ENCODE measurements around the gene ASTN2.
"Not testable (repeated sequence)": the region's sequence is repeated elsewhere in the genome, so short reads cannot be mapped to it uniquely, and the experiment has no call there.

ASTN2 gene

DNA sequence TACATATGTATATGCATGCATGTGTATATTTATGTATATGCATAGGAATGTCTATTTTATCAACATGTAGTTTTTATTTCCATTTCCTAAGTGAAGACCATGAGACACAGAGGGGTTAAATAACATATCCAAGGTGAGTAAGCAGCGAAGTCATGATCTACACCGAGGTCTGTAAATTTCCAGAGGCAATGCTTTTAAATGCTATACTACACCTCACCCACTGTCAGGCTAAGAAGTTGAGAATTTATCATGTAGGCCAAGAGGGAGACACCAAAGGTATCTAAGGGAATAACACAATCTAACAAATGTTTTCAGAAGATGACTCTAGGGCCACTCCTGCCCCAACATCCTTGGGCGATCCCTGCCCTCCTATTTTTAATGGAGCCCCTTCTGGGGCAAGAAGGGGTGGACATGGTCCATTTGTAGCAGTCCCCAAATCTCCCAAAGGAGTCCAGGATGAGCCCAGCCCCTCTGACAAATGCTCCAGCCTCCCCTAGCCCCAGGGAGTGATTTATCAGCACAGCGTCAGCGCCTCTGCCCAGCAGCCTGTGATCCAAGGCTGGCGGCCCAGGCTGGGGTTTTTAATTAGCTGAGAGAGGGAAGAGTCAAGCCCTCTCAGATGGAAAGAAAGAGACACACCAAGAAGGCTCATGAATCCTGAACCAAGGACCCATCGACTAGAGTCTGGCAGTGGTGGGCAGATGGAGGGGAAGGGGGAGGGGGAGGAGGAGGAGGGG is 339.9 kb downstream of the ASTN2 start:
- H3K4me3 ChIP-seq (ENCODE audit: low read depth, low read length): no peak overlapping the region
- TF ChIP-seq, protein P1, sequence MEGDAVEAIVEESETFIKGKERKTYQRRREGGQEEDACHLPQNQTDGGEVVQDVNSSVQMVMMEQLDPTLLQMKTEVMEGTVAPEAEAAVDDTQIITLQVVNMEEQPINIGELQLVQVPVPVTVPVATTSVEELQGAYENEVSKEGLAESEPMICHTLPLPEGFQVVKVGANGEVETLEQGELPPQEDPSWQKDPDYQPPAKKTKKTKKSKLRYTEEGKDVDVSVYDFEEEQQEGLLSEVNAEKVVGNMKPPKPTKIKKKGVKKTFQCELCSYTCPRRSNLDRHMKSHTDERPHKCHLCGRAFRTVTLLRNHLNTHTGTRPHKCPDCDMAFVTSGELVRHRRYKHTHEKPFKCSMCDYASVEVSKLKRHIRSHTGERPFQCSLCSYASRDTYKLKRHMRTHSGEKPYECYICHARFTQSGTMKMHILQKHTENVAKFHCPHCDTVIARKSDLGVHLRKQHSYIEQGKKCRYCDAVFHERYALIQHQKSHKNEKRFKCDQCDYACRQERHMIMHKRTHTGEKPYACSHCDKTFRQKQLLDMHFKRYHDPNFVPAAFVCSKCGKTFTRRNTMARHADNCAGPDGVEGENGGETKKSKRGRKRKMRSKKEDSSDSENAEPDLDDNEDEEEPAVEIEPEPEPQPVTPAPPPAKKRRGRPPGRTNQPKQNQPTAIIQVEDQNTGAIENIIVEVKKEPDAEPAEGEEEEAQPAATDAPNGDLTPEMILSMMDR (IDR thresholded peaks at IDR 0.05; ENCODE audit: low read depth, low read length): no peak

DNA sequence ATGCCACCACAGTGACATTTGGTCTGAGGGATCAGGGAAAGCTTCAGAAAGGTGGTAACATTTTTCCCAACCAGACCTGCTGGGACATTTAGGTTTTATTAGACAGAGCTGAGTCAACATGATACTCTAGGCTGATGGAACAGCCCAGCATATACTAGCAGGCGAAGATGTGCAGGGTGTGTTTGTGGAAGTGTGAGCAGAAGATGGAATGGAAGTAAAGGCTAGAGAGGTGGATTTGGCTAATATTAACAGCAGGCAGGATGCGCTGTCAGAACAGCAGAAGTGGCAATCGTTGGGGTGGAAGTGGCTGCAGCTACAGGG is 340.6 kb downstream of the ASTN2 start:
- TF ChIP-seq, protein P1 (IDR thresholded peaks at IDR 0.05; ENCODE audit: low read depth, low read length): no peak
- H3K4me3 ChIP-seq (ENCODE audit: low read depth, low read length): no peak overlapping the region

DNA sequence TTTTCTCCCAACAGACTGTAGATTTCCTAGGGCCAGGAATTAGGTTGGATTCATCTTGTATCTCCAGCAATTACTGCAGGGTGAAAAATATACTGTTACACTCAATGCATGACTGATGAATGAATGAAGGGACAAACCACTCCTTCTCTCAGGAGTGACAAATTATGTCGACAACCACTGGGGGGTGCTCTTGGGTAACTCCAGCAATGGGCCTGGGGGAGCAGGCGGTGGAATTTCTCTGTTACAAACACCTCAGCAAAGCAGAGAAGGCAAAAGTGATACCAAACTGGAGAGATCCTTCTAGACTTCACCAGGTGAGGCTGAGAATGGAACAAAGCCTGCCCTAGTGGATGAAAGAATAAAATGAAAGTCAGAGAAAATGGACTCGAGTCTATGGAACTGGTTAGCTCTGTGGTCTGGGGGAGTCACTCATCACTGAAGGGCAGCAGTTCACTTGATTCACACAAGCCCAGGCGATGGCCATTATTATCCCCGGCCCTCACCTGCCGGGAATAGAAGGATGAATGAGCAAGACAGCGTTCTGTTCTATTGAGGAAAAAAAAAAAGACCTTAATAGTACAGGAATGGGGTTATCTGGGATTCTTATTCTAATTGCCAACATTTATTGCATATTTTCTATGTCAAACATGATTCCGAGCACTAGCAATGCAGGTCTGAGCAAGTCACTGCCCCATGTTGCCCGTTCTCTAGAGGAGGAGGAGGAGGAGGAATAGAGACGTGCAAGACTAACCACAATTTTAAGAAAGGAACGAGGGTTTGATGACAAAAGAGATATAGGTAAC is 341.1 kb downstream of the ASTN2 start:
- TF ChIP-seq, protein P1 (IDR thresholded peaks at IDR 0.05; ENCODE audit: low read depth, low read length): peak; percentile 23; the same call in 1 of the 2 replicates
- H3K4me3 ChIP-seq (ENCODE audit: low read depth, low read length): no peak overlapping the region

DNA sequence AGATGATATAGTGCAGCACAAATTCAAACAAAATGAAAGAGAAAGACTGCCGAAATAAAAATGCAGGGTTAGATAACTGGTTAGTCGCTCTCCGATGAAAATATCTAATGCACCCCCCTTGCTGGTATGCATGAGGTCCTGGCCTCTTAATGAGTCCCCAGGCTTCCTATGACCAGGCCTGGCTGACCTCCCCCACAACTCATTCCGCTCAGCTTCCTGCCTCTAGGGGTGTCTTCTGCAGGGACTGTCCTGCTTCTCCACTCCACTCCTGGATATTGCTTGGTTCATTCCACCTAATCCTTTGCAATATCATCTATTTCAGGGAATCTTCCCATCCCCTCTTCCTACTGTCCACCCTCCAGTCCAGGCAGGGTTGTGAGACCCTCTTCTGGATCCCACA is 341.8 kb downstream of the ASTN2 start:
- H3K4me3 ChIP-seq (ENCODE audit: low read depth, low read length): no peak overlapping the region
- TF ChIP-seq, protein P1 (IDR thresholded peaks at IDR 0.05; ENCODE audit: low read depth, low read length): no peak

DNA sequence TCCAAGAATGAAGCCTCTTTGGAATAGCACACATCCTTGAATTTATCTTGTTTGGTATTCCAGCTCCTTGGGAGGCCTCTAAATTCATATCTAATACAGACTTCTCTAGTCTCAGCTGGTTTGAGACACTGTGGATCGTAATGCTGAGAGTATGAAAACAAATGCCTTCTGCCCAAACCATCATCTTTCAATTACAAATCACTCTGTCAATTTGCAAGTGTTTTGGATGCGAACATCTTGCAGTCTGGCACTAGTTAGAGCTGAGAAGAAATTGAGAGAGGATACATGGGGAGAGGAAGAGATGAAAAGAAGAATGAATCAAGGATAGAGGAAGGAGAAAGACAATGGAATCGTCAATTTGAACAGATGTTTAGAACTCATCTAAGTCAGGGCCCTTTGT is 342.6 kb downstream of the ASTN2 start:
- TF ChIP-seq, protein P1 (IDR thresholded peaks at IDR 0.05; ENCODE audit: low read depth, low read length): no peak

DNA sequence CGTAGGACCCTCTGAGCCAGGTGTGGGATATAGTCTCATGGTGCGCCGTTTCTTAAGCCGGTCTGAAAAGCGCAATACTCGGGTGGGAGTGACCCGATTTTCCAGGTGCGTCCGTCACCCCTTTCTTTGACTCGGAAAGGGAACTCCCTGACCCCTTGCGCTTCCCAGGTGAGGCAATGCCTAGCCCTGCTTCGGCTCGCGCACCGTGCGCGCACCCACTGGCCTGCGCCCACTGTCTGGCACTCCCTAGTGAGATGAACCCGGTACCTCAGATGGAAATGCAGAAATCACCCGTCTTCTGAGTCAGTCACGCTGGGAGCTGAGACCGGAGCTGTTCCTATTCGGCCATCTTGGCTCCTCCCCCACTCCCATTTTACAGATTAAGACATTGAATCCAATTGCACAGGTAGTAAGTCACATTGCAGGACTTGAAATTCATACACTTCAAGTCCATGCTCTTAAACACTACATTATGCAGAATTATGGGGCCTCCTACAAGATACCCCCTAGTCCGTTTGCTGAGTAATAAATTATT is 343.1 kb downstream of the ASTN2 start:
- H3K4me3 ChIP-seq (ENCODE audit: low read depth, low read length): not testable (repeated sequence)

More for the DNA sequence above, 342.6 kb downstream of the ASTN2 start:
- H3K4me3 ChIP-seq (ENCODE audit: low read depth, low read length): no peak overlapping the region

DNA sequence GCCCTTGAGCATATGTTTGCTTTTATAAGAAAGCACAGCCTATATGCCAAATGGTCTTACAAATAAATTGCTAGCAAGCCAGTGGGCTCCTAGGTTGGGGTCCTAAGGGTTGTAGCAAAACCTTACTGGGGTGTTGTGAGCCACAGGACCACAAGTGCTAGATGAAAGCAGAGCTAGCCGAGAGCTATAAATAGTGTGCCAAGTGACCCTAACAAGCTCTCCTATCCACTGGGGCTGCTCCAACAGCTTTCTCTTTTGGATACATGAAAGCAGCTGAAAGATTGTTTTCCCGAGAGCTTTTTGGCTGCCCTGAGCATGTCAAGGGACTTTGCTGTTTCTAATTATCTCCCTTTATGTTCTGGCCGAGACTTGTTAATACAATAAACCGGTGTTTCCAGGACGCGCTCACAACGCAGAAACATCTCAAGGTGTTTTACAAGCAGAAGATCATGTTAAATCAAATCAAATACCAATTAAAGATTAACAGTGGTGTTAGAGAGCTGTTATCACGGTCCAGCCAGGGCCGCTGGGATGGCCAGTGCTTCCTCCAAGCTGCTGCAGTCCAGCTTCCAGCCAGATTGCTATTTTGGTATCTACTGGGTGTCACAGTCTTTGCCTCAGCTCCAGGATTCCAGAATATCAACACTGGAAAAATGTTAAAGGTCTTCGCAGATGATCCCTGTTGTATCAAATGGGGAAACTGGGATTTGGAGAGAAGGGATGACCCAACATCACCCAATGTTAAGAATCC is 351.0 kb downstream of the ASTN2 start:
- no peak overlapping the region for H3K4me3 ChIP-seq (ENCODE audit: low read depth, low read length)
- TF ChIP-seq, protein P1 (IDR thresholded peaks at IDR 0.05; ENCODE audit: low read depth, low read length): no peak
